Panc1 (cell line): ENCODE measurements around the gene N4BP2L2. TPM values are rescaled to one million over a fixed set of nuclear protein-coding genes. Genes with fewer than 3 reads are reported as not detected.

ENCODE experiments used
- ATAC-seq: fragments of 200-7000 bp; cut with Tn5 transposase; 2 replicates; pipeline ENCODE4 v1.9.1; 2020; ENCODE audit warnings: mild to moderate bottlenecking, moderate library complexity
- BruUV-seq: library from RNA; stranded (reverse); fragments of 400-500 nt; replicated peaks from 2 replicates; lab custom pipeline; 2021; lab: Mats Ljungman, UMichigan
- CTCF ChIA-PET: fragments of 300-600 bp; sonication (Branson Sonifier 250); formaldehyde crosslinking; loops from one replicate; lab custom pipeline; 2022; ENCODE audit warnings: antibody characterized with exemption; lab: Charles Lee
- POLR2A ChIA-PET: fragments of 300-600 bp; sonication (Branson Sonifier 250); formaldehyde crosslinking; loops from one replicate; lab custom pipeline; 2022; ENCODE audit warnings: antibody characterized with exemption; lab: Charles Lee
- DNase-seq: peaks from one replicate; pipeline ENCODE4 v3.0.0-alpha.2; 2010; ENCODE audit warnings: low read depth, low spot score
- H3K27ac ChIP-seq: 2 replicates; pipeline ENCODE4 v1.5.1; 2011; ENCODE audit warnings: mild to moderate bottlenecking, low read length, inconsistent platforms
- H3K27me3 ChIP-seq: fragments of 200-500 bp; sonication (Bioruptor generic); 2 replicates; pipeline ENCODE4 v1.6.0; 2014; ENCODE audit warnings: low read length, inconsistent platforms; ENCODE audit not compliant: control insufficient read depth, insufficient read depth
- H3K36me3 ChIP-seq: fragments of 200-500 bp; sonication (Bioruptor generic); 2 replicates; pipeline ENCODE4 v1.5.1; 2014; ENCODE audit warnings: inconsistent platforms, mild to moderate bottlenecking, low read length, moderate library complexity; ENCODE audit not compliant: control insufficient read depth, insufficient read depth
- H3K4me1 ChIP-seq: 2 replicates; pipeline ENCODE4 v1.5.1; 2011; ENCODE audit warnings: inconsistent platforms, mild to moderate bottlenecking, low read length, moderate library complexity; ENCODE audit not compliant: control insufficient read depth, insufficient read depth
- H3K4me3 ChIP-seq, 2 experiments: 2 replicates each; pipeline ENCODE4 v1.5.1; 2011 to 2012; ENCODE audit warnings: low read depth in 2 of 2, low read length in 2 of 2, mild to moderate bottlenecking in 2 of 2, inconsistent platforms in 1 of 2, moderate library complexity in 1 of 2
- H3K9me3 ChIP-seq: fragments of 200-500 bp; sonication (Bioruptor generic); 2 replicates; pipeline ENCODE4 v1.5.1; 2014; ENCODE audit warnings: low read depth, mild to moderate bottlenecking, inconsistent platforms, low read length, moderate library complexity; ENCODE audit not compliant: control insufficient read depth, insufficient read depth
- POLR2AphosphoS5 ChIP-seq: IDR thresholded peaks from 2 replicates; pipeline ENCODE4 v1.6.1; 2012; ENCODE audit warnings: mild to moderate bottlenecking, low read depth, low read length, moderate library complexity
- SIN3A ChIP-seq: IDR thresholded peaks from 2 replicates; pipeline ENCODE4 v1.6.1; 2012; ENCODE audit warnings: low read depth, mild to moderate bottlenecking, low read length, moderate library complexity, borderline replicate concordance; ENCODE audit not compliant: insufficient read depth
- TCF7L2 ChIP-seq: IDR thresholded peaks from 2 replicates; pipeline ENCODE4 v1.6.1; 2011; ENCODE audit warnings: mild to moderate bottlenecking, low read depth, low read length, inconsistent platforms
- in situ Hi-C: cut with HindIII; loops from 2 replicates; pipeline ENCODE4 v1.10.0; 2016; ENCODE audit warnings: low sequenced_read_pairs, low pct_unique_long_range_greater_than_20kb
- intact Hi-C: fragments of 100-400 bp; cut with micrococcal nuclease; formaldehyde crosslinking; loops from one replicate; pipeline ENCODE4 v1.10.0; 2022; ENCODE audit not compliant: unreplicated experiment
- total RNA-seq: library from RNA; stranded (reverse); gene quantifications from one replicate; pipeline ENCODE4 v1.2.1, GENCODE V29; 2021; ENCODE audit not compliant: unreplicated experiment
- TF ChIP-seq, protein P1 (sequence below), 2 experiments: IDR thresholded peaks; 2 replicates each; pipeline ENCODE4 v1.6.1; 2011 to 2012; ENCODE audit warnings: low read depth in 2 of 2, control low read depth in 1 of 2, low read length in 1 of 2, mild to moderate bottlenecking in 1 of 2, moderate library complexity in 1 of 2; ENCODE audit not compliant: insufficient read depth in 1 of 2
- TF ChIP-seq, protein P2 (sequence below): fragments of 450-650 bp; IDR thresholded peaks from 2 replicates; pipeline ENCODE4 v1.5.1; 2017; ENCODE audit warnings: mild to moderate bottlenecking

The N4BP2L2 gene
- total RNA-seq, 1 experiment from 2014 or later: 43.8 TPM

DNA sequence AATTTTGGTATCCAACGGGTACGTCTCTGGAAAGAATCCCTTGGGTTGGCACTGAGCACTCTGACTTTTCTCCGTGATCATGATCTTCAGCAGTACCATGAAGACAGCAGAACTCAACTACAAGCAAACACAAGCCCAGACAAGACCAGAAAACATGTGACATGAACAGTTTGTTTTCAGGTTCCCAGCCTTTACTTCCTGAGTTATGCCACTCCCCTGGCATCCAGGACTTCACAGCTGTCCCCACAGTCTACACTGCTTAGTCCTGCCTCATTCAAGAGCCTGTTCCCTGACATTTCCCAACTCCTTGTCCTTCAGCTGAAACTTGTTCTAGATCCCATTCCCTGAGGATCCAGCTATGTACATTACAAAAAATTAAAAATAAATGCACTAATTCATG, 105.7 kb downstream of the N4BP2L2 start:
- TF ChIP-seq, protein P1, sequence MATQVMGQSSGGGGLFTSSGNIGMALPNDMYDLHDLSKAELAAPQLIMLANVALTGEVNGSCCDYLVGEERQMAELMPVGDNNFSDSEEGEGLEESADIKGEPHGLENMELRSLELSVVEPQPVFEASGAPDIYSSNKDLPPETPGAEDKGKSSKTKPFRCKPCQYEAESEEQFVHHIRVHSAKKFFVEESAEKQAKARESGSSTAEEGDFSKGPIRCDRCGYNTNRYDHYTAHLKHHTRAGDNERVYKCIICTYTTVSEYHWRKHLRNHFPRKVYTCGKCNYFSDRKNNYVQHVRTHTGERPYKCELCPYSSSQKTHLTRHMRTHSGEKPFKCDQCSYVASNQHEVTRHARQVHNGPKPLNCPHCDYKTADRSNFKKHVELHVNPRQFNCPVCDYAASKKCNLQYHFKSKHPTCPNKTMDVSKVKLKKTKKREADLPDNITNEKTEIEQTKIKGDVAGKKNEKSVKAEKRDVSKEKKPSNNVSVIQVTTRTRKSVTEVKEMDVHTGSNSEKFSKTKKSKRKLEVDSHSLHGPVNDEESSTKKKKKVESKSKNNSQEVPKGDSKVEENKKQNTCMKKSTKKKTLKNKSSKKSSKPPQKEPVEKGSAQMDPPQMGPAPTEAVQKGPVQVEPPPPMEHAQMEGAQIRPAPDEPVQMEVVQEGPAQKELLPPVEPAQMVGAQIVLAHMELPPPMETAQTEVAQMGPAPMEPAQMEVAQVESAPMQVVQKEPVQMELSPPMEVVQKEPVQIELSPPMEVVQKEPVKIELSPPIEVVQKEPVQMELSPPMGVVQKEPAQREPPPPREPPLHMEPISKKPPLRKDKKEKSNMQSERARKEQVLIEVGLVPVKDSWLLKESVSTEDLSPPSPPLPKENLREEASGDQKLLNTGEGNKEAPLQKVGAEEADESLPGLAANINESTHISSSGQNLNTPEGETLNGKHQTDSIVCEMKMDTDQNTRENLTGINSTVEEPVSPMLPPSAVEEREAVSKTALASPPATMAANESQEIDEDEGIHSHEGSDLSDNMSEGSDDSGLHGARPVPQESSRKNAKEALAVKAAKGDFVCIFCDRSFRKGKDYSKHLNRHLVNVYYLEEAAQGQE (IDR thresholded peaks at IDR 0.05; ENCODE audit: insufficient read depth in 1 of 2, low read depth in 2 of 2, low read length in 1 of 2): no peak
- TF ChIP-seq POLR2AphosphoS5 (no peak), SIN3A (no peak), TCF7L2 (no peak)
- TF ChIP-seq, protein P2, sequence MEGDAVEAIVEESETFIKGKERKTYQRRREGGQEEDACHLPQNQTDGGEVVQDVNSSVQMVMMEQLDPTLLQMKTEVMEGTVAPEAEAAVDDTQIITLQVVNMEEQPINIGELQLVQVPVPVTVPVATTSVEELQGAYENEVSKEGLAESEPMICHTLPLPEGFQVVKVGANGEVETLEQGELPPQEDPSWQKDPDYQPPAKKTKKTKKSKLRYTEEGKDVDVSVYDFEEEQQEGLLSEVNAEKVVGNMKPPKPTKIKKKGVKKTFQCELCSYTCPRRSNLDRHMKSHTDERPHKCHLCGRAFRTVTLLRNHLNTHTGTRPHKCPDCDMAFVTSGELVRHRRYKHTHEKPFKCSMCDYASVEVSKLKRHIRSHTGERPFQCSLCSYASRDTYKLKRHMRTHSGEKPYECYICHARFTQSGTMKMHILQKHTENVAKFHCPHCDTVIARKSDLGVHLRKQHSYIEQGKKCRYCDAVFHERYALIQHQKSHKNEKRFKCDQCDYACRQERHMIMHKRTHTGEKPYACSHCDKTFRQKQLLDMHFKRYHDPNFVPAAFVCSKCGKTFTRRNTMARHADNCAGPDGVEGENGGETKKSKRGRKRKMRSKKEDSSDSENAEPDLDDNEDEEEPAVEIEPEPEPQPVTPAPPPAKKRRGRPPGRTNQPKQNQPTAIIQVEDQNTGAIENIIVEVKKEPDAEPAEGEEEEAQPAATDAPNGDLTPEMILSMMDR: no peak
- POLR2A ChIA-PET: no interaction called here

DNA sequence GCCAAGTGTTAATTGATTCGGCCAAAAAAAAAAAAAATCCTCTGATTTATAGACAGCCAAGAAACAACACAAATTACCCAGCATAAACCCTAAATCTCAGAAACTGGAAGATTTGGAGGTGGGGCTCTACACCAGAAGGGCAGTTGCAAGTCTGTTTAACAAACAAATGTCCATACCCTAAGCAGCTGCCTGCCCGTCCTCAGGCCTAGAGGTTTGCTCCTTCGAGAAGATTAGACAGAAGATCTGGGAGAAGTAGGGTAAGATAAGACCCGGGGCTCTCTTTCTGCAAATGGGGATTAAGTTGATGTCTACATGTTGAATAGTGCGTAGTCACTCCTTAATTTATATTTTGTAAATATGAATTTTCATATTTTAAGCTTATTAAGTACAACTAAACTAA, 107.2 kb downstream of the N4BP2L2 start:
- H3K4me1 ChIP-seq: peaks cover 5% of the 10 kb centered on the region
- ChIA-PET CTCF (no interaction called here), POLR2A (no interaction called here)
- TF ChIP-seq, protein P1 (IDR thresholded peaks at IDR 0.05; ENCODE audit: insufficient read depth in 1 of 2, low read depth in 2 of 2, low read length in 1 of 2): no peak
- TF ChIP-seq SIN3A: no peak
- TF ChIP-seq POLR2AphosphoS5: no peak
- TF ChIP-seq, protein P2: no peak
- no peak for TF ChIP-seq TCF7L2
- H3K9me3 ChIP-seq: no peaks in the 10 kb centered on the region
- intact Hi-C loops: no loop called here
- H3K4me3 ChIP-seq: no peak overlapping the region
- in situ Hi-C loops: no loop called here
- no peak for ATAC-seq
- DNase-seq: no peak
- H3K27ac ChIP-seq: no peak overlapping the region
- no peaks in the 10 kb centered on the region for H3K27me3 ChIP-seq
- no TSS peak for BruUV-seq
- H3K36me3 ChIP-seq: no peaks in the 10 kb centered on the region; the same call in 1 of the 2 replicates

More for the DNA sequence above, 105.7 kb downstream of the N4BP2L2 start:
- H3K4me3 ChIP-seq: no peak overlapping the region
- DNase-seq (no peak), ATAC-seq (no peak)
- CTCF ChIA-PET: interaction anchor here (0.6 kb wide), 1 partner anchor 148 kb away, joined by 3 read pairs; no protein-coding TSS in a partner anchor
- intact Hi-C loops (no loop called here), in situ Hi-C loops (no loop called here)
- H3K9me3 ChIP-seq: no peaks in the 10 kb centered on the region
- H3K36me3 ChIP-seq: no peaks in the 10 kb centered on the region; the same call in 1 of the 2 replicates
- BruUV-seq: no TSS peak
- H3K27me3 ChIP-seq: no peaks in the 10 kb centered on the region
- H3K4me1 ChIP-seq: no peaks in the 10 kb centered on the region
- H3K27ac ChIP-seq: no peak overlapping the region
